Activated T-helper 1 cell treated with Interleukin-2 at 50 U/mL for 16 hours (primary cell): ENCODE measurements around the gene UBE2G2.

Experiments
- DNase-seq: peaks from one replicate; pipeline ENCODE4 v3.0.0-alpha.2; 2020; ENCODE audit warnings: low read depth

UBE2G2 gene

GRCh38 chr21:44815225-44815624, 13.6 kb upstream of the UBE2G2 start:
- no peak for DNase-seq

- no peak for DNase-seq
Measured at GRCh38 chr21:44814498-44815023, 12.9 kb upstream of the UBE2G2 start.

- no peak for DNase-seq
Measured at GRCh38 chr21:44813727-44814126, 12.1 kb upstream of the UBE2G2 start.

GRCh38 chr21:44813149-44813548, 11.5 kb upstream of the UBE2G2 start:
- DNase-seq, result no peak

- DNase-seq, result no peak
Measured at GRCh38 chr21:44812640-44813039, 11.0 kb upstream of the UBE2G2 start.

- DNase-seq, result no peak
Measured at GRCh38 chr21:44810779-44811178, 9.2 kb upstream of the UBE2G2 start.

GRCh38 chr21:44805859-44806258, 4.2 kb upstream of the UBE2G2 start:
- DNase-seq, result no peak

GRCh38 chr21:44805226-44805625, 3.6 kb upstream of the UBE2G2 start:
- no peak for DNase-seq

- no peak for DNase-seq
Measured at GRCh38 chr21:44804762-44805161, 3.1 kb upstream of the UBE2G2 start.

- DNase-seq, result no peak
Measured at GRCh38 chr21:44803651-44804050, 2.0 kb upstream of the UBE2G2 start.

- no peak for DNase-seq
Measured at GRCh38 chr21:44802396-44803153, 955 bp upstream of the UBE2G2 start.

- no peak for DNase-seq
Measured at GRCh38 chr21:44800971-44801467, 601 bp downstream of the UBE2G2 start.

- no peak for DNase-seq
Measured at GRCh38 chr21:44800103-44800502, 1.5 kb downstream of the UBE2G2 start.

GRCh38 chr21:44799646-44800045, 2.0 kb downstream of the UBE2G2 start:
- DNase-seq, result no peak

GRCh38 chr21:44797775-44798174, 3.8 kb downstream of the UBE2G2 start:
- DNase-seq, result no peak

- no peak for DNase-seq
Measured at GRCh38 chr21:44795342-44795741, 6.3 kb downstream of the UBE2G2 start.

- no peak for DNase-seq
Measured at GRCh38 chr21:44793592-44794374, 7.8 kb downstream of the UBE2G2 start.

- DNase-seq, result peak; percentile 22
Measured at GRCh38 chr21:44792702-44793591, 8.7 kb downstream of the UBE2G2 start.

- no peak for DNase-seq
Measured at GRCh38 chr21:44791993-44792392, 9.6 kb downstream of the UBE2G2 start.

GRCh38 chr21:44791246-44791645, 10.4 kb downstream of the UBE2G2 start:
- DNase-seq, result no peak

GRCh38 chr21:44790368-44790767, 11.3 kb downstream of the UBE2G2 start:
- DNase-seq, result no peak

- no peak for DNase-seq
Measured at GRCh38 chr21:44789880-44790279, 11.7 kb downstream of the UBE2G2 start.
